GM23338 (cell line): ENCODE results near the gene SPAG16. TPM values are rescaled to one million over a fixed set of nuclear protein-coding genes. Genes with fewer than 3 reads are reported as not detected.

Experiments
- ATAC-seq: fragments of 200-7000 bp; cut with Tn5 transposase; 3 replicates; pipeline ENCODE4 v1.9.1; 2020
- DNase-seq: peaks from one replicate; pipeline ENCODE4 v3.0.0-alpha.2; 2015; ENCODE audit warnings: low spot score
- H2AFZ ChIP-seq: fragments of 200-600 bp; sonication (generic); 2 replicates; pipeline ENCODE4 v1.8.0; 2016; ENCODE audit warnings: antibody characterized with exemption, mild to moderate bottlenecking, moderate library complexity
- H3F3A ChIP-seq: fragments of 200-600 bp; sonication (generic); replicated peaks from 2 replicates; pipeline ENCODE4 v1.8.0; 2017; ENCODE audit warnings: antibody characterized with exemption, mixed run types, low read depth
- H3K27ac ChIP-seq: fragments of 200-600 bp; sonication (generic); 2 replicates; pipeline ENCODE4 v1.6.1; 2016; ENCODE audit warnings: low read depth
- H3K27me3 ChIP-seq: fragments of 200-600 bp; sonication (generic); 2 replicates; pipeline ENCODE4 v1.8.0; 2016; ENCODE audit warnings: mild to moderate bottlenecking, mixed run types, moderate library complexity; ENCODE audit not compliant: insufficient read depth
- H3K36me3 ChIP-seq: fragments of 200-600 bp; sonication (generic); 2 replicates; pipeline ENCODE4 v1.8.0; 2016; ENCODE audit warnings: mild to moderate bottlenecking; ENCODE audit not compliant: insufficient read depth
- H3K4me1 ChIP-seq: fragments of 200-600 bp; sonication (generic); 2 replicates; pipeline ENCODE4 v1.8.0; 2016; ENCODE audit warnings: mild to moderate bottlenecking, moderate library complexity; ENCODE audit not compliant: insufficient read depth
- H3K4me2 ChIP-seq: fragments of 200-600 bp; sonication (generic); 2 replicates; pipeline ENCODE4 v1.7.1; 2017; ENCODE audit warnings: mixed run types
- H3K4me3 ChIP-seq: fragments of 200-600 bp; sonication (generic); 2 replicates; pipeline ENCODE4 v1.6.1; 2016; ENCODE audit warnings: mixed run types
- H3K79me2 ChIP-seq: fragments of 200-600 bp; sonication (generic); replicated peaks from 2 replicates; pipeline ENCODE4 v1.8.0; 2017; ENCODE audit warnings: mild to moderate bottlenecking; ENCODE audit not compliant: insufficient read depth
- H3K9me2 ChIP-seq: fragments of 200-600 bp; sonication (generic); 2 replicates; pipeline ENCODE4 v1.8.0; 2017; ENCODE audit not compliant: insufficient read depth
- H4K20me1 ChIP-seq: fragments of 200-600 bp; sonication (generic); replicated peaks from 2 replicates; pipeline ENCODE4 v1.8.0; 2017; ENCODE audit warnings: mild to moderate bottlenecking; ENCODE audit not compliant: insufficient read depth
- H3K27ac Mint-ChIP-seq: 2 replicates; pipeline ENCODE4 v1.8.0; 2020; ENCODE audit warnings: inconsistent platforms, mild to moderate bottlenecking, moderate library complexity, mixed read lengths
- H3K27me3 Mint-ChIP-seq: 3 replicates; pipeline ENCODE4 v1.8.0; 2022; ENCODE audit warnings: low read depth, mild to moderate bottlenecking, moderate library complexity, mixed read lengths, inconsistent platforms; ENCODE audit not compliant: insufficient read depth, poor library complexity
- H3K36me3 Mint-ChIP-seq: 3 replicates; pipeline ENCODE4 v1.8.0; 2021; ENCODE audit warnings: low read depth, mild to moderate bottlenecking, inconsistent platforms, moderate library complexity, mixed read lengths
- H3K4me1 Mint-ChIP-seq: 3 replicates; pipeline ENCODE4 v1.8.0; 2020; ENCODE audit warnings: mild to moderate bottlenecking, inconsistent platforms, mixed read lengths
- H3K4me3 Mint-ChIP-seq: 3 replicates; pipeline ENCODE4 v1.8.0; 2021; ENCODE audit warnings: moderate library complexity, mild to moderate bottlenecking, inconsistent platforms, mixed read lengths
- H3K9me3 Mint-ChIP-seq: 3 replicates; pipeline ENCODE4 v1.8.0; 2020; ENCODE audit warnings: moderate library complexity, mild to moderate bottlenecking, inconsistent platforms, mixed read lengths
- CREB1 ChIP-seq: fragments of 250-450 bp; sonication (Bioruptor Pico); IDR thresholded peaks from 2 replicates; pipeline ENCODE4 v1.5.0; 2020; ENCODE audit warnings: low read depth, mild to moderate bottlenecking, moderate library complexity
- CTCF ChIP-seq, 2 experiments: fragments of 200-600 bp in 1 of 2; sonication (generic) in 1 of 2; conservative IDR thresholded peaks; 2 replicates each; pipeline versions ENCODE4 v1.5.1 to v1.6.1; 2016 to 2017; ENCODE audit warnings: antibody characterized with exemption in 2 of 2, low read depth in 2 of 2, mild to moderate bottlenecking in 2 of 2, moderate library complexity in 1 of 2
- EZH2 ChIP-seq: fragments of 200-600 bp; sonication (generic); IDR thresholded peaks from one replicate; pipeline ENCODE4 v1.8.0; 2017; ENCODE audit warnings: antibody characterized with exemption, mild to moderate bottlenecking, low read depth; ENCODE audit not compliant: unreplicated experiment
- EZH2phosphoT487 ChIP-seq: fragments of 200-600 bp; sonication (generic); IDR thresholded peaks from one replicate; pipeline ENCODE4 v1.8.1; 2018; ENCODE audit warnings: antibody characterized with exemption; ENCODE audit not compliant: unreplicated experiment
- JUNB ChIP-seq: IDR thresholded peaks from one replicate; pipeline ENCODE4 v1.6.1; 2016; ENCODE audit warnings: antibody characterized with exemption; ENCODE audit not compliant: unreplicated experiment
- NANOG ChIP-seq: IDR thresholded peaks from 2 replicates; pipeline ENCODE4 v1.6.1; 2016; ENCODE audit warnings: antibody characterized with exemption, borderline replicate concordance
- POLR2AphosphoS5 ChIP-seq: IDR thresholded peaks from 2 replicates; pipeline ENCODE4 v1.6.1; 2016; ENCODE audit warnings: antibody characterized with exemption, low read depth
- STAT1 ChIP-seq: IDR thresholded peaks from one replicate; pipeline ENCODE4 v1.6.1; 2016; ENCODE audit warnings: antibody characterized with exemption; ENCODE audit not compliant: unreplicated experiment
- ZNF114 ChIP-seq: fragments of 250-450 bp; sonication (Bioruptor Pico); IDR thresholded peaks from 2 replicates; pipeline ENCODE4 v1.5.0; 2020; ENCODE audit warnings: mild to moderate bottlenecking, moderate library complexity
- ZNF331 ChIP-seq: fragments of 250-450 bp; sonication (Bioruptor Pico); IDR thresholded peaks from 2 replicates; pipeline ENCODE4 v1.5.0; 2020; ENCODE audit warnings: low read depth, mild to moderate bottlenecking, moderate library complexity
- polyA plus RNA-seq: library from polyadenylated mRNA; unstranded; fragments of >200 nt; fragmentation: Nextera tagmentation; extraction: Ambion mirVana; gene quantifications from 2 replicates; pipeline ENCODE4 v1.2.1, GENCODE V29; 2016
- total RNA-seq: library from RNA; depleted of rRNA; stranded (reverse); fragments of >200 nt; shearing (Covaris generic); gene quantifications from 2 replicates; pipeline ENCODE4 v1.2.3, GENCODE V29; 2014
- TF ChIP-seq, protein P1 (sequence below): fragments of 250-450 bp; sonication (Bioruptor Pico); IDR thresholded peaks from 2 replicates; pipeline ENCODE4 v1.5.0; 2020; ENCODE audit warnings: mild to moderate bottlenecking, moderate library complexity
- TF ChIP-seq, protein P2 (sequence below): IDR thresholded peaks from one replicate; pipeline ENCODE4 v1.6.1; 2018; ENCODE audit warnings: antibody characterized with exemption; ENCODE audit not compliant: unreplicated experiment
- TF ChIP-seq, protein P3 (sequence below): IDR thresholded peaks from 2 replicates; pipeline ENCODE4 v1.6.1; 2016; ENCODE audit warnings: antibody characterized with exemption

The SPAG16 gene
- total and polyA plus RNA-seq, 2 experiments from 2014 or later: 19.7 to 47.8 TPM

- ATAC-seq (no peak), DNase-seq (no peak)
- Histone ChIP-seq H3F3A (no peaks in the 10 kb centered on the region), H3K27ac (no peak overlapping the region), H3K4me3 (no peak overlapping the region), H3K36me3 (no peaks in the 10 kb centered on the region), H3K4me1 (peaks cover 10% of the 10 kb centered on the region), H2AFZ (no peak overlapping the region), H3K79me2 (no peaks in the 10 kb centered on the region), H3K27me3 (no peaks in the 10 kb centered on the region), H3K9me2 (no peaks in the 10 kb centered on the region; the same call in 1 of the 2 replicates), H3K4me2 (no peak overlapping the region), H4K20me1 (no peaks in the 10 kb centered on the region)
- Mint-ChIP-seq H3K36me3 (no peaks in the 10 kb centered on the region), H3K4me1 (peaks cover 13% of the 10 kb centered on the region), H3K9me3 (no peaks in the 10 kb centered on the region), H3K4me3 (no peak overlapping the region), H3K27ac (no peak overlapping the region), H3K27me3 (peaks cover 3% of the 10 kb centered on the region)
- TF ChIP-seq CREB1 (no peak), EZH2phosphoT487 (no peak), ZNF331 (CRISPR knock-in tag) (no peak), ZNF114 (CRISPR knock-in tag) (no peak), STAT1 (no peak), NANOG (no peak), JUNB (no peak), EZH2 (no peak), CTCF (conservative IDR thresholded peaks at IDR 0.05; ENCODE audit: low read depth in 2 of 2) (no peak), POLR2AphosphoS5 (no peak)
- TF ChIP-seq, protein P1, sequence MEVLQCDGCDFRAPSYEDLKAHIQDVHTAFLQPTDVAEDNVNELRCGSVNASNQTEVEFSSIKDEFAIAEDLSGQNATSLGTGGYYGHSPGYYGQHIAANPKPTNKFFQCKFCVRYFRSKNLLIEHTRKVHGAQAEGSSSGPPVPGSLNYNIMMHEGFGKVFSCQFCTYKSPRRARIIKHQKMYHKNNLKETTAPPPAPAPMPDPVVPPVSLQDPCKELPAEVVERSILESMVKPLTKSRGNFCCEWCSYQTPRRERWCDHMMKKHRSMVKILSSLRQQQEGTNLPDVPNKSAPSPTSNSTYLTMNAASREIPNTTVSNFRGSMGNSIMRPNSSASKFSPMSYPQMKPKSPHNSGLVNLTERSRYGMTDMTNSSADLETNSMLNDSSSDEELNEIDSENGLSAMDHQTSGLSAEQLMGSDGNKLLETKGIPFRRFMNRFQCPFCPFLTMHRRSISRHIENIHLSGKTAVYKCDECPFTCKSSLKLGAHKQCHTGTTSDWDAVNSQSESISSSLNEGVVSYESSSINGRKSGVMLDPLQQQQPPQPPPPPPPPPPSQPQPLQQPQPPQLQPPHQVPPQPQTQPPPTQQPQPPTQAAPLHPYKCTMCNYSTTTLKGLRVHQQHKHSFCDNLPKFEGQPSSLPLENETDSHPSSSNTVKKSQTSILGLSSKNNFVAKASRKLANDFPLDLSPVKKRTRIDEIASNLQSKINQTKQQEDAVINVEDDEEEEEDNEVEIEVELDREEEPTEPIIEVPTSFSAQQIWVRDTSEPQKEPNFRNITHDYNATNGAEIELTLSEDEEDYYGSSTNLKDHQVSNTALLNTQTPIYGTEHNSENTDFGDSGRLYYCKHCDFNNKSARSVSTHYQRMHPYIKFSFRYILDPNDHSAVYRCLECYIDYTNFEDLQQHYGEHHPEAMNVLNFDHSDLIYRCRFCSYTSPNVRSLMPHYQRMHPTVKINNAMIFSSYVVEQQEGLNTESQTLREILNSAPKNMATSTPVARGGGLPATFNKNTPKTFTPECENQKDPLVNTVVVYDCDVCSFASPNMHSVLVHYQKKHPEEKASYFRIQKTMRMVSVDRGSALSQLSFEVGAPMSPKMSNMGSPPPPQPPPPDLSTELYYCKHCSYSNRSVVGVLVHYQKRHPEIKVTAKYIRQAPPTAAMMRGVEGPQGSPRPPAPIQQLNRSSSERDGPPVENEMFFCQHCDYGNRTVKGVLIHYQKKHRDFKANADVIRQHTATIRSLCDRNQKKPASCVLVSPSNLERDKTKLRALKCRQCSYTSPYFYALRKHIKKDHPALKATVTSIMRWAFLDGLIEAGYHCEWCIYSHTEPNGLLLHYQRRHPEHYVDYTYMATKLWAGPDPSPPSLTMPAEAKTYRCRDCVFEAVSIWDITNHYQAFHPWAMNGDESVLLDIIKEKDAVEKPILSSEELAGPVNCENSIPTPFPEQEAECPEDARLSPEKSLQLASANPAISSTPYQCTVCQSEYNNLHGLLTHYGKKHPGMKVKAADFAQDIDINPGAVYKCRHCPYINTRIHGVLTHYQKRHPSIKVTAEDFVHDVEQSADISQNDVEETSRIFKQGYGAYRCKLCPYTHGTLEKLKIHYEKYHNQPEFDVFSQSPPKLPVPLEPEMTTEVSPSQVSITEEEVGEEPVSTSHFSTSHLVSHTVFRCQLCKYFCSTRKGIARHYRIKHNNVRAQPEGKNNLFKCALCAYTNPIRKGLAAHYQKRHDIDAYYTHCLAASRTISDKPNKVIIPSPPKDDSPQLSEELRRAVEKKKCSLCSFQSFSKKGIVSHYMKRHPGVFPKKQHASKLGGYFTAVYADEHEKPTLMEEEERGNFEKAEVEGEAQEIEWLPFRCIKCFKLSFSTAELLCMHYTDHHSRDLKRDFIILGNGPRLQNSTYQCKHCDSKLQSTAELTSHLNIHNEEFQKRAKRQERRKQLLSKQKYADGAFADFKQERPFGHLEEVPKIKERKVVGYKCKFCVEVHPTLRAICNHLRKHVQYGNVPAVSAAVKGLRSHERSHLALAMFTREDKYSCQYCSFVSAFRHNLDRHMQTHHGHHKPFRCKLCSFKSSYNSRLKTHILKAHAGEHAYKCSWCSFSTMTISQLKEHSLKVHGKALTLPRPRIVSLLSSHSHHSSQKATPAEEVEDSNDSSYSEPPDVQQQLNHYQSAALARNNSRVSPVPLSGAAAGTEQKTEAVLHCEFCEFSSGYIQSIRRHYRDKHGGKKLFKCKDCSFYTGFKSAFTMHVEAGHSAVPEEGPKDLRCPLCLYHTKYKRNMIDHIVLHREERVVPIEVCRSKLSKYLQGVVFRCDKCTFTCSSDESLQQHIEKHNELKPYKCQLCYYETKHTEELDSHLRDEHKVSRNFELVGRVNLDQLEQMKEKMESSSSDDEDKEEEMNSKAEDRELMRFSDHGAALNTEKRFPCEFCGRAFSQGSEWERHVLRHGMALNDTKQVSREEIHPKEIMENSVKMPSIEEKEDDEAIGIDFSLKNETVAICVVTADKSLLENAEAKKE (CRISPR knock-in tag): no peak
- TF ChIP-seq, protein P2, sequence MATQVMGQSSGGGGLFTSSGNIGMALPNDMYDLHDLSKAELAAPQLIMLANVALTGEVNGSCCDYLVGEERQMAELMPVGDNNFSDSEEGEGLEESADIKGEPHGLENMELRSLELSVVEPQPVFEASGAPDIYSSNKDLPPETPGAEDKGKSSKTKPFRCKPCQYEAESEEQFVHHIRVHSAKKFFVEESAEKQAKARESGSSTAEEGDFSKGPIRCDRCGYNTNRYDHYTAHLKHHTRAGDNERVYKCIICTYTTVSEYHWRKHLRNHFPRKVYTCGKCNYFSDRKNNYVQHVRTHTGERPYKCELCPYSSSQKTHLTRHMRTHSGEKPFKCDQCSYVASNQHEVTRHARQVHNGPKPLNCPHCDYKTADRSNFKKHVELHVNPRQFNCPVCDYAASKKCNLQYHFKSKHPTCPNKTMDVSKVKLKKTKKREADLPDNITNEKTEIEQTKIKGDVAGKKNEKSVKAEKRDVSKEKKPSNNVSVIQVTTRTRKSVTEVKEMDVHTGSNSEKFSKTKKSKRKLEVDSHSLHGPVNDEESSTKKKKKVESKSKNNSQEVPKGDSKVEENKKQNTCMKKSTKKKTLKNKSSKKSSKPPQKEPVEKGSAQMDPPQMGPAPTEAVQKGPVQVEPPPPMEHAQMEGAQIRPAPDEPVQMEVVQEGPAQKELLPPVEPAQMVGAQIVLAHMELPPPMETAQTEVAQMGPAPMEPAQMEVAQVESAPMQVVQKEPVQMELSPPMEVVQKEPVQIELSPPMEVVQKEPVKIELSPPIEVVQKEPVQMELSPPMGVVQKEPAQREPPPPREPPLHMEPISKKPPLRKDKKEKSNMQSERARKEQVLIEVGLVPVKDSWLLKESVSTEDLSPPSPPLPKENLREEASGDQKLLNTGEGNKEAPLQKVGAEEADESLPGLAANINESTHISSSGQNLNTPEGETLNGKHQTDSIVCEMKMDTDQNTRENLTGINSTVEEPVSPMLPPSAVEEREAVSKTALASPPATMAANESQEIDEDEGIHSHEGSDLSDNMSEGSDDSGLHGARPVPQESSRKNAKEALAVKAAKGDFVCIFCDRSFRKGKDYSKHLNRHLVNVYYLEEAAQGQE: no peak
- TF ChIP-seq, protein P3, sequence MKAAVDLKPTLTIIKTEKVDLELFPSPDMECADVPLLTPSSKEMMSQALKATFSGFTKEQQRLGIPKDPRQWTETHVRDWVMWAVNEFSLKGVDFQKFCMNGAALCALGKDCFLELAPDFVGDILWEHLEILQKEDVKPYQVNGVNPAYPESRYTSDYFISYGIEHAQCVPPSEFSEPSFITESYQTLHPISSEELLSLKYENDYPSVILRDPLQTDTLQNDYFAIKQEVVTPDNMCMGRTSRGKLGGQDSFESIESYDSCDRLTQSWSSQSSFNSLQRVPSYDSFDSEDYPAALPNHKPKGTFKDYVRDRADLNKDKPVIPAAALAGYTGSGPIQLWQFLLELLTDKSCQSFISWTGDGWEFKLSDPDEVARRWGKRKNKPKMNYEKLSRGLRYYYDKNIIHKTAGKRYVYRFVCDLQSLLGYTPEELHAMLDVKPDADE: no peak
Observed at GRCh38 chr2:214193943-214194342, 909.7 kb downstream of the SPAG16 start.
